Endodermal cell (in vitro differentiated cells): ENCODE results near the gene ZNF765. TPM values are rescaled to one million over a fixed set of nuclear protein-coding genes. Genes with fewer than 3 reads are reported as not detected.
"Not testable (repeated sequence)": the region's sequence is repeated elsewhere in the genome, so short reads cannot be mapped to it uniquely, and the experiment has no call there.

Source experiments
- DNase-seq: peaks from one replicate; pipeline ENCODE4 v3.0.0-alpha.2; 2017
- H3K27ac ChIP-seq: 2 replicates; pipeline ENCODE4 v1.5.1; 2013; ENCODE audit warnings: mild to moderate bottlenecking, low read depth, low read length, moderate library complexity
- H3K27me3 ChIP-seq: 2 replicates; pipeline ENCODE4 v1.6.1; 2013; ENCODE audit warnings: mild to moderate bottlenecking, low read length, moderate library complexity; ENCODE audit not compliant: insufficient read depth, control insufficient read depth, poor library complexity, severe bottlenecking
- H3K36me3 ChIP-seq: 2 replicates; pipeline ENCODE4 v1.7.0; 2013; ENCODE audit warnings: mild to moderate bottlenecking, low read length, moderate library complexity; ENCODE audit not compliant: control insufficient read depth, insufficient read depth
- H3K4me1 ChIP-seq: one replicate; pipeline ENCODE4 v1.7.0; 2013; ENCODE audit warnings: low read length; ENCODE audit not compliant: control insufficient read depth, insufficient read depth
- H3K4me3 ChIP-seq: 2 replicates; pipeline ENCODE4 v1.5.1; 2013; ENCODE audit warnings: mild to moderate bottlenecking, low read length, moderate library complexity
- H3K9ac ChIP-seq: 2 replicates; pipeline ENCODE4 v1.6.1; 2013; ENCODE audit warnings: mild to moderate bottlenecking, low read length, moderate library complexity; ENCODE audit not compliant: poor library complexity, severe bottlenecking; ENCODE audit errors: extremely low read depth
- H3K9me3 ChIP-seq: 2 replicates; pipeline ENCODE4 v1.6.1; 2013; ENCODE audit warnings: mild to moderate bottlenecking, low read length, moderate library complexity; ENCODE audit not compliant: control insufficient read depth
- H3K27ac Mint-ChIP-seq: 2 replicates; pipeline ENCODE4 v1.8.0; 2020; ENCODE audit warnings: mixed read lengths
- H3K27me3 Mint-ChIP-seq: 2 replicates; pipeline ENCODE4 v1.8.0; 2021; ENCODE audit warnings: mild to moderate bottlenecking, mixed read lengths; ENCODE audit not compliant: insufficient read depth
- H3K36me3 Mint-ChIP-seq: 2 replicates; pipeline ENCODE4 v1.8.0; 2020; ENCODE audit warnings: low read depth, mixed read lengths
- H3K4me1 Mint-ChIP-seq: 2 replicates; pipeline ENCODE4 v1.8.0; 2020; ENCODE audit warnings: mixed read lengths
- H3K4me3 Mint-ChIP-seq: 2 replicates; pipeline ENCODE4 v1.8.0; 2020; ENCODE audit warnings: mild to moderate bottlenecking, moderate library complexity, mixed read lengths
- H3K9me3 Mint-ChIP-seq: 2 replicates; pipeline ENCODE4 v1.8.0; 2020; ENCODE audit warnings: mild to moderate bottlenecking, mixed read lengths
- CTCF ChIP-seq: fragments of 200-600 bp; sonication (generic); conservative IDR thresholded peaks from 2 replicates; pipeline ENCODE4 v1.5.0; 2021; ENCODE audit warnings: antibody characterized with exemption, mild to moderate bottlenecking
- WGBS, 2 experiments: methylation state at CpG; one replicate each; pipeline versions ENCODE4 v1.1.5 to v1.1.7; 2013; ENCODE audit warnings: missing lambda C conversion rate in 2 of 2, mixed read lengths in 1 of 2; ENCODE audit not compliant: insufficient coverage in 1 of 2, insufficient read length in 1 of 2; 5-methylcytosine and 5-hydroxymethylcytosine counted together
- total RNA-seq, 2 donors: library from RNA; stranded (reverse); fragmentation: NEBNext Ultra II Directional in 1 of 2; extraction: Animal tissue kit (Norgen Biotek cat#: 25700) in 1 of 2; gene quantifications; 2 replicates in 1 of 2; 3 replicates in 1 of 2; pipeline ENCODE4 v1.2.1, GENCODE V29; 2021

The ZNF765 gene
- total RNA-seq, 2 donors from 2014 or later, result 30.1 to 35.9 TPM

DNA sequence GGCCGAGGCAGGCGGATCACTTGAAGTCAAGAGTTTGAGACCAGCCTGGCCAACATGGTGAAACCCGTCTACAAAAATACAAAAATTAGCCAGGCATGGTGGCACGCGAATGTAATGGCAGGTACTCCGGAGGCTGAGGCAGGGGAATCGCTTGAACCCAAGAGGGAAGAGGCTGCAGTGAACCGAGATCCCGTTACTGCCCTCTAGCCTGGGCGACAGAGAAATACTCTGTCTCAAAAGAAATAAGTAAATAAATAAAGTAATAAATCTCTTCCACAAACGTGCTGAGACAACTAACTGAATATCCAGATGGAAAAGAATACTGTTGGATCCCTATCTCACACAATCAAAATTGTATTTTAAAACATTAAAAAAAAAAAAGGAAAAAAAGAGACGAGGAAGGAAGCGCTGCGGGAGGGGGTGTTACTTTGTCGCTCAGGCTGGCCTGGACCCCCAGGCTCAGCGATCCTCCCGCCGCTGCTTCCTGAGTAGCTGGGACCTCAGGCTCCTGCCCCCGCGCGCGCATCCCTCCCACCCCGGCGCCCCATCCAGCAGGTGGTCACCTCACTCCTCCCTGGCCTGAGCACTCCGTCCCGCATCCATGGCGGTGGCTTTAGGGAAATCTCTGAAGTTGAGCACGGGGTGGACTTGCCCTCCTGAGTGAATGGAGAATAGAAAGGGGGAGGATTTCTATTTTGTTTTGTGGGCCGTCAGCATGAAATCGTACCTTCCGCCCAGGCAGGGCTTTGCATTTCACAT is 72.0 kb downstream of the ZNF765 start:
- H3K27ac Mint-ChIP-seq, result peak overlapping the region; percentile 97
- H3K4me1 Mint-ChIP-seq, result peaks cover 31% of the 10 kb centered on the region
- H3K9me3 ChIP-seq, result peaks cover 10% of the 10 kb centered on the region
- peak overlapping the region; percentile 61 for H3K27ac ChIP-seq
- peaks cover 12% of the 10 kb centered on the region for H3K9me3 Mint-ChIP-seq
- H3K9ac ChIP-seq, result peak overlapping the region; percentile 96
- peak overlapping the region; percentile 98 for H3K4me3 Mint-ChIP-seq
- peaks cover 12% of the 10 kb centered on the region for H3K36me3 Mint-ChIP-seq
- H3K27me3 Mint-ChIP-seq, result peaks cover 2% of the 10 kb centered on the region
- 13 to 45% methylated on average over 9 to 27 of the region's 31 CpGs for WGBS, 2 experiments
- DNase-seq, result peak; percentile 49
- no peaks in the 10 kb centered on the region for H3K4me1 ChIP-seq
- peak; percentile 63 for TF ChIP-seq CTCF
- no peaks in the 10 kb centered on the region for H3K27me3 ChIP-seq
- peaks cover 12% of the 10 kb centered on the region for H3K36me3 ChIP-seq
- peak overlapping the region; percentile 92 for H3K4me3 ChIP-seq

GRCh38 chr19:53467485-53468262 is 72.7 kb downstream of the ZNF765 start, which contains the start of gene ZNF813:
Gene ZNF813, plus strand, starts transcription at chr19:53467733. Its CDS starts 16,090 bp downstream, at chr19:53483823.
- H3K4me3 ChIP-seq, result peak within 1 kb of the TSS; percentile 92
- peak; percentile 99 for DNase-seq
- H3K27ac ChIP-seq, result peak within 1 kb of the TSS; percentile 89
- peaks cover 9% of the 10 kb centered on the region for H3K9me3 ChIP-seq
- H3K27me3 ChIP-seq, result no peaks in the 10 kb centered on the region
- WGBS, 2 experiments, result 0% methylated on average over 14 to 55 of the region's 55 CpGs
- H3K9ac ChIP-seq, result peak within 1 kb of the TSS; percentile 96
- no peaks in the 10 kb centered on the region for H3K4me1 ChIP-seq
- TF ChIP-seq CTCF, result no peak
- H3K36me3 ChIP-seq, result peaks cover 20% of the 10 kb centered on the region
- Mint-ChIP-seq H3K9me3 (peaks cover 11% of the 10 kb centered on the region), H3K4me1 (peaks cover 34% of the 10 kb centered on the region), H3K27me3 (peaks cover 2% of the 10 kb centered on the region), H3K4me3 (peak within 1 kb of the TSS; percentile 98), H3K27ac (peak within 1 kb of the TSS; percentile 97), H3K36me3 (peaks cover 19% of the 10 kb centered on the region)

- H3K4me1 ChIP-seq, H3K27me3 Mint-ChIP-seq, H3K27me3 ChIP-seq, H3K9me3 Mint-ChIP-seq, H3K9me3 ChIP-seq: not testable (repeated sequence)
- peak overlapping the region; percentile 96 for H3K9ac ChIP-seq
- peak overlapping the region; percentile 92 for H3K4me3 ChIP-seq
- peak overlapping the region; percentile 89 for H3K27ac ChIP-seq
- peaks cover 36% of the 10 kb centered on the region for H3K4me1 Mint-ChIP-seq
- H3K36me3 ChIP-seq, result peaks cover 29% of the 10 kb centered on the region
- H3K27ac Mint-ChIP-seq, result peak overlapping the region; percentile 97
- peak; percentile 63 for DNase-seq
- peaks cover 26% of the 10 kb centered on the region for H3K36me3 Mint-ChIP-seq
- 0 to 4% methylated on average over 4 of the region's 8 CpGs for WGBS, 2 experiments
- peak overlapping the region; percentile 98 for H3K4me3 Mint-ChIP-seq
Measured at GRCh38 chr19:53468628-53469027, 73.7 kb downstream of the ZNF765 start.
